T-helper 2 cell treated with Interferon-gamma antibody and Interleukin-4, amounts not matched to agents 5 μg/mL and 100 μg/mL, for 36 hours (primary cell): ENCODE measurements around the gene C11orf87.

ENCODE experiments used
- DNase-seq: peaks from one replicate; pipeline ENCODE4 v3.0.0; 2021; ENCODE audit warnings: low spot score
- H3K27ac Mint-ChIP-seq: one replicate; pipeline ENCODE4 v1.8.0; 2021; ENCODE audit warnings: mild to moderate bottlenecking, mixed read lengths
- H3K27me3 Mint-ChIP-seq: one replicate; pipeline ENCODE4 v1.8.0; 2021; ENCODE audit warnings: low read depth, mixed read lengths
- H3K36me3 Mint-ChIP-seq: one replicate; pipeline ENCODE4 v1.8.0; 2021; ENCODE audit warnings: low read depth, mixed read lengths
- H3K4me1 Mint-ChIP-seq: one replicate; pipeline ENCODE4 v1.8.0; 2021; ENCODE audit warnings: low read depth, mixed read lengths
- H3K4me3 Mint-ChIP-seq: one replicate; pipeline ENCODE4 v1.8.0; 2022; ENCODE audit warnings: mild to moderate bottlenecking, moderate library complexity, mixed read lengths
- H3K9me3 Mint-ChIP-seq: one replicate; pipeline ENCODE4 v1.8.0; 2021; ENCODE audit warnings: mixed read lengths

The C11orf87 gene

GRCh38 chr11:109421981-109422869 is at the start of gene C11orf87:
Gene C11orf87, plus strand, starts transcription at chr11:109422190. Its CDS starts 1,444 bp downstream, at chr11:109423634.
- DNase-seq, result no peak
- H3K36me3 Mint-ChIP-seq, result no peaks in the 10 kb centered on the region
- peaks cover 24% of the 10 kb centered on the region for H3K27me3 Mint-ChIP-seq
- H3K4me1 Mint-ChIP-seq, result peaks cover 2% of the 10 kb centered on the region
- H3K9me3 Mint-ChIP-seq, result no peaks in the 10 kb centered on the region
- no peak within 1 kb of the TSS for H3K4me3 Mint-ChIP-seq
- no peak within 1 kb of the TSS for H3K27ac Mint-ChIP-seq

DNA sequence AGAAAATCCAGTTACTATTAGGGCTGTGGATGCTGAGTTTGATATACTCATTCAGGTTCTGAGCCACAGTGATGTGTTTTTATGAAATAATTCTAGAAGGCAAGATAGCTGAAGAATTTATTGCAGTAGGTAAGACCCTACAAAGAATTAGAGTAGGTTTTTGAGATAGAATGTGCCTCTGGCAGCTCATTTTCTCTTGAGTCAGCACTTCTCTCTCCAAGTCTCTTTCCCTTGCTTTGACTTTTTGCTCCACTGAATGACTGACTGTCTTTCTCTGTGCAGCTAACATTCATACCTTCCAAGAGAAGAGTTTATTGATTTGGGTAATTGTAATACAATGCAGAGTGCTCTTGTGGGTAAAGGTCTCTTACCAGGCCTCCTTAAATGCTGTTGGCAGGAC is 48.0 kb upstream of the C11orf87 start:
- no peak for DNase-seq
- no peaks in the 10 kb centered on the region for H3K4me1 Mint-ChIP-seq
- peaks cover 8% of the 10 kb centered on the region for H3K9me3 Mint-ChIP-seq
- H3K4me3 Mint-ChIP-seq, result no peak overlapping the region
- no peaks in the 10 kb centered on the region for H3K27me3 Mint-ChIP-seq
- no peak overlapping the region for H3K27ac Mint-ChIP-seq
- no peaks in the 10 kb centered on the region for H3K36me3 Mint-ChIP-seq

DNA sequence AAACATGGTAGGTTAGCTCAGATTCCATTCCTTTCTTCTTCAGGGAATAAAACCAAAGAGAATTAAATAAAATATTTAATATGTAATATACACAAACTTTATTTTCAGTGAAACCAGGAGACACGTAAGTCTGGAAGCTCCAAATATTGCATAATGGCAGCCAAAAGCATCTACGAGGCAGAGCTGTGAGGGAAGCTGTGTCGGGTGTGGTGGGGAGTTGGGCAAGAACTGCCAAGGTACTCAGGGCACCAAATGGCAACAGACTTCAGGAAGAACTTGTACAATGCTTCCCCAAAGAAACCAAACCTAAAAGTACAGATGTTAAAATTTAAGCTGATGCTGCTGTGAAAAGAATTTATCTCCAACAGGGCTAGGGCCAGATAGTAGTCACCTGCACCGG is 47.5 kb upstream of the C11orf87 start:
- H3K36me3 Mint-ChIP-seq, result no peaks in the 10 kb centered on the region
- DNase-seq, result no peak
- H3K4me1 Mint-ChIP-seq, result no peaks in the 10 kb centered on the region
- peaks cover 8% of the 10 kb centered on the region for H3K9me3 Mint-ChIP-seq
- H3K27ac Mint-ChIP-seq, result no peak overlapping the region
- H3K27me3 Mint-ChIP-seq, result no peaks in the 10 kb centered on the region
- no peak overlapping the region for H3K4me3 Mint-ChIP-seq

- no peaks in the 10 kb centered on the region for H3K36me3 Mint-ChIP-seq
- no peak overlapping the region for H3K4me3 Mint-ChIP-seq
- H3K27ac Mint-ChIP-seq, result no peak overlapping the region
- H3K9me3 Mint-ChIP-seq, result no peaks in the 10 kb centered on the region
- no peaks in the 10 kb centered on the region for H3K4me1 Mint-ChIP-seq
- H3K27me3 Mint-ChIP-seq, result no peaks in the 10 kb centered on the region
- no peak for DNase-seq
Measured at GRCh38 chr11:109377039-109377742, 44.8 kb upstream of the C11orf87 start.

- Mint-ChIP-seq H3K36me3 (no peaks in the 10 kb centered on the region), H3K27ac (no peak overlapping the region), H3K9me3 (no peaks in the 10 kb centered on the region), H3K4me1 (no peaks in the 10 kb centered on the region), H3K27me3 (no peaks in the 10 kb centered on the region), H3K4me3 (no peak overlapping the region)
- no peak for DNase-seq
Measured at GRCh38 chr11:109378034-109378433, 44.0 kb upstream of the C11orf87 start.

GRCh38 chr11:109383306-109383705 is 38.7 kb upstream of the C11orf87 start:
- H3K4me1 Mint-ChIP-seq, result no peaks in the 10 kb centered on the region
- no peaks in the 10 kb centered on the region for H3K36me3 Mint-ChIP-seq
- no peaks in the 10 kb centered on the region for H3K9me3 Mint-ChIP-seq
- DNase-seq, result no peak
- H3K4me3 Mint-ChIP-seq, result no peak overlapping the region
- no peak overlapping the region for H3K27ac Mint-ChIP-seq
- H3K27me3 Mint-ChIP-seq, result no peaks in the 10 kb centered on the region

GRCh38 chr11:109384873-109385272 is 37.1 kb upstream of the C11orf87 start:
- Mint-ChIP-seq H3K36me3 (no peaks in the 10 kb centered on the region), H3K4me1 (no peaks in the 10 kb centered on the region), H3K27ac (no peak overlapping the region), H3K27me3 (no peaks in the 10 kb centered on the region), H3K4me3 (no peak overlapping the region), H3K9me3 (no peaks in the 10 kb centered on the region)
- no peak for DNase-seq

DNA sequence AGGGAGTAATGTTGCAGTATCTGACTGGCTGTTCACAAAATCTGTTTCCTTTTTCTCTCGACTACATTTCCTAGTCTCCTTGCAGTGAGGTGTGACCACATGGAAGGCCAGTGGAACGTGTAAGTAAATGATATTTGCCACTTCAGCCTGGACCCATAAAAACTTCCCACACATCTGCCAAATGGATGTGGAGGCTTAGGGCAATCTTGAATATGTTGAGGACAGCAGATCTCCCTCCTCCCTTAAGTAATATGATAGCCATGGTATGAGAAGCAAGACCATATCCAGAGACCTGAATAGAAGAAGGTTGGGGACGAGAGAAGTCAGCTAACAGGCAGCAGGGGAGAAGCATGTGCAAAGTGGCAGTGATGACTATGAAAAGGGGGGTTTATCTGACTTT is 33.0 kb upstream of the C11orf87 start:
- H3K36me3 Mint-ChIP-seq, result no peaks in the 10 kb centered on the region
- H3K9me3 Mint-ChIP-seq, result peaks cover 4% of the 10 kb centered on the region
- H3K27me3 Mint-ChIP-seq, result no peaks in the 10 kb centered on the region
- no peak for DNase-seq
- H3K4me3 Mint-ChIP-seq, result no peak overlapping the region
- no peak overlapping the region for H3K27ac Mint-ChIP-seq
- H3K4me1 Mint-ChIP-seq, result no peaks in the 10 kb centered on the region

DNA sequence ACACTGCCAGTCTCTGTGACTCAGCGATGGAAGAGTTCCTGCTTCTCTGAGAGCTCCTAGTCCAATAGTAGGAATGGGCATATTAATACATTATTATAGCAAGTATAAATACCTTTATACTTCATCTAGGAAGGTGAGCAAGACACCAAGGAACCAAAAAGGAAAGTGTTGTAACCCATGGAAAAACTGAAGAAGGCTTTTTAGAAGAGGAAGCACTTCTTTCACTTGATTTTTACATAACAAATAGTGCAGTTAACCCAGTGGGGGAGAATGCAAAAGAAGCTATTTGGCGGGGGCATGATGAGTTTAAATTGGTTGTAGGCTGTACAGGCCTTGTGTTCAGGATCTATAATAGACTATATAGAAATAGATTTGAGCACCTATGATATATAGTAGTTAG is 31.2 kb upstream of the C11orf87 start:
- DNase-seq, result no peak
- H3K4me1 Mint-ChIP-seq, result no peaks in the 10 kb centered on the region
- peaks cover 4% of the 10 kb centered on the region for H3K9me3 Mint-ChIP-seq
- H3K4me3 Mint-ChIP-seq, result no peak overlapping the region
- H3K27ac Mint-ChIP-seq, result no peak overlapping the region
- H3K36me3 Mint-ChIP-seq, result no peaks in the 10 kb centered on the region
- no peaks in the 10 kb centered on the region for H3K27me3 Mint-ChIP-seq

- Mint-ChIP-seq H3K4me1 (no peaks in the 10 kb centered on the region), H3K4me3 (no peak overlapping the region), H3K36me3 (no peaks in the 10 kb centered on the region), H3K27ac (no peak overlapping the region), H3K9me3 (no peaks in the 10 kb centered on the region), H3K27me3 (no peaks in the 10 kb centered on the region)
- DNase-seq, result no peak
Measured at GRCh38 chr11:109401545-109401944, 20.4 kb upstream of the C11orf87 start.

DNA sequence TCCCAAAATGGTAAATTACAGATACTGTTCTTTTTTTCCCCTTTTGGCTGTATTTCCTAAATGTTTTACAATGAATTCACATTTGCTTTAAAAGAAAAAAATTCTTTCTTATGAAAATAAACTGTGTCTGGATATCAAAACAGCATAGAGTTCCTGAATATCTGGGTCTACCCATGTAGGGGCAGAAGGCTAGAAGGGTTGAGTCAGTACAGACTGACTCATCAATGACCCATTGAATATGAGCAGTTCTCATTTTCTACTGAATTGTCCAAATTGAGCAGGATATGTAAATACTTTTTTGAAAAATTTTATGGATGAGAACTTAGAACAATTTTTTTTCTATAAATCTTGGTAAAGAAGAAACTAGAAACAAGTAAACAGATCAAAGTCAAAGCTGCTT is 16.3 kb upstream of the C11orf87 start:
- Mint-ChIP-seq H3K27ac (no peak overlapping the region), H3K27me3 (no peaks in the 10 kb centered on the region), H3K4me3 (no peak overlapping the region), H3K36me3 (no peaks in the 10 kb centered on the region), H3K9me3 (no peaks in the 10 kb centered on the region), H3K4me1 (no peaks in the 10 kb centered on the region)
- DNase-seq, result no peak

DNA sequence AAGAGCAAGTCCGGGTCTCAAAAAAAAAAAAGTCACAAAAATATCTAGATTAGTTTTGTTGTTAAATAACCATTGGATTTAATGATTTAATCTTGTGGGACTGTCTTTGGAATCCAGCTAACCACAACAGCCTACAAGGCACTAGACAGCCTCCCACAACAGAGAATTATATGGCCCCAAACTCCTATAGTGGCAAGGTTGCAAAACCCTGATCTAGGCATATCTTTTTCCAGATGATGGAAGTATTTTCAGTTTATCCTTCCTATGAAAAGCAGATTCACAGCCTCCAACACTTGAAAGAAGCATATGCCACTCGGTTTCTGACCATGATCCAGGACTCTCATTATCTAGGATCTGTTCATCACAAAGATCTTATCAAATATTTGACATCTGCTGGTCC is 5.4 kb upstream of the C11orf87 start:
- no peaks in the 10 kb centered on the region for H3K9me3 Mint-ChIP-seq
- no peak overlapping the region for H3K27ac Mint-ChIP-seq
- H3K36me3 Mint-ChIP-seq, result no peaks in the 10 kb centered on the region
- DNase-seq, result no peak
- H3K4me3 Mint-ChIP-seq, result no peak overlapping the region
- peaks cover 8% of the 10 kb centered on the region for H3K27me3 Mint-ChIP-seq
- H3K4me1 Mint-ChIP-seq, result no peaks in the 10 kb centered on the region

DNA sequence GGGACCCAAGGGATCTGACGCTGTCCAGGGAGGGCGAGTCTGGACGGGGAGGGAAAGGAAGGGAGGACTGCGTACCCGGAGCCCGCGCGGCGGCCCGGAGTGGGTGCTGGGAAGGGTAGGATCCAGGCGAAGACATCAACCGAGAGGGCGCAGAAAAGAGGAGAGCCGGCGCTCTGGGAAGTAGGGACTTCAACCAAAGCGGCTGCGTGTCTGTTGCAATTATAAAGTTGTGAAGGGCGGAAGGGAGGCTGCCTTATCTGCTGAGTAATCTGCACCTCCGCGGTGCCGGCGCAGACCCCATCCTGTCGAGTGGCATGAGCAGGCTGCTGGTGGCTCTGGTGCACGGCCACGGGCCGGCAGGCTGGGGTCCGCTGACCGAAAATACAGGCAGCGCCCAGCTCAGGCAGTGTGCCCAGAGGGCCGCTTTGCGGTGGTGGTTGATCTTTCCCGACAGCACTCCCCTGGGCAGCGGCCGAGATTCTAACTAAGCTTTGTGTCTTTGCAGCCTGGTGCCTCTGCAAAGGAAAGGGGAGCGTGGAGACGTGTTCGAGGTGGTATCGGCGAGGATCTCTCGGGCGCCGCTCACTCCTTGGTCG is 978 bp downstream of the C11orf87 start:
- Mint-ChIP-seq H3K9me3 (no peaks in the 10 kb centered on the region), H3K27ac (no peak overlapping the region), H3K27me3 (peaks cover 24% of the 10 kb centered on the region), H3K4me1 (peaks cover 2% of the 10 kb centered on the region), H3K4me3 (no peak overlapping the region), H3K36me3 (no peaks in the 10 kb centered on the region)
- DNase-seq, result no peak

DNA sequence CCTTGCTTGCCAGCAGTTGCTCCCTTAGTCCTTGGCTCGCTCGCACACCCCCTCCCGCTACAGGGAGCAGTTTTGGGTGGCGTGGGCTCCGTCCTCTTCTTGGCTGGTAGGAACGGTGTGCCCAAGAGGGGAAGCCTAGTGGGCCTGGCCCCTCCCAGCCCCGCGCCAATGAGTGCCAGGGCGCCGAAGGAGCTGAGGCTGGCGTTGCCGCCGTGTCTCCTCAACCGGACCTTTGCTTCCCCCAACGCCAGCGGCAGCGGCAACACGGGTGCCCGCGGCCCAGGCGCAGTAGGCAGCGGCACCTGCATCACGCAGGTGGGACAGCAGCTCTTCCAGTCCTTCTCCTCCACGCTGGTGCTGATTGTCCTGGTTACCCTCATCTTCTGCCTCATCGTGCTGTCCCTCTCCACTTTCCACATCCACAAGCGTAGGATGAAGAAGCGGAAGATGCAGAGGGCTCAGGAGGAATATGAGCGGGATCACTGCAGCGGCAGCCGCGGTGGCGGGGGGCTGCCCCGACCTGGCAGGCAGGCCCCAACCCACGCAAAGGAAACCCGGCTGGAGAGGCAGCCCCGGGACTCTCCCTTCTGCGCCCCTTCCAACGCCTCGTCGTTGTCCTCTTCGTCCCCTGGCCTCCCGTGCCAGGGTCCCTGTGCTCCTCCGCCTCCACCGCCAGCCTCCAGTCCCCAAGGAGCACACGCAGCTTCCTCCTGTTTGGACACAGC is 1.6 kb downstream of the C11orf87 start:
- no peak for DNase-seq
- Mint-ChIP-seq H3K27me3 (peaks cover 24% of the 10 kb centered on the region), H3K4me3 (no peak overlapping the region), H3K27ac (no peak overlapping the region), H3K4me1 (peaks cover 2% of the 10 kb centered on the region), H3K36me3 (no peaks in the 10 kb centered on the region), H3K9me3 (no peaks in the 10 kb centered on the region)
